OCI-LY1 (cell line): ENCODE measurements around the gene TBL3.

Source experiments
- EZH2 ChIP-seq: fragments of 200-600 bp; sonication (generic), shearing (Covaris generic); IDR thresholded peaks from 2 replicates; pipeline ENCODE4 v1.8.0; 2017; ENCODE audit warnings: borderline replicate concordance, mixed run types, mild to moderate bottlenecking, antibody characterized with exemption, low read length, moderate library complexity, mixed read lengths
- TF ChIP-seq, protein P1 (sequence below): fragments of 200-600 bp; sonication (generic), shearing (Covaris generic); IDR thresholded peaks from 2 replicates; pipeline ENCODE4 v1.5.1; 2017; ENCODE audit warnings: mild to moderate bottlenecking, antibody characterized with exemption, low read length, moderate library complexity, mixed read lengths

DNA sequence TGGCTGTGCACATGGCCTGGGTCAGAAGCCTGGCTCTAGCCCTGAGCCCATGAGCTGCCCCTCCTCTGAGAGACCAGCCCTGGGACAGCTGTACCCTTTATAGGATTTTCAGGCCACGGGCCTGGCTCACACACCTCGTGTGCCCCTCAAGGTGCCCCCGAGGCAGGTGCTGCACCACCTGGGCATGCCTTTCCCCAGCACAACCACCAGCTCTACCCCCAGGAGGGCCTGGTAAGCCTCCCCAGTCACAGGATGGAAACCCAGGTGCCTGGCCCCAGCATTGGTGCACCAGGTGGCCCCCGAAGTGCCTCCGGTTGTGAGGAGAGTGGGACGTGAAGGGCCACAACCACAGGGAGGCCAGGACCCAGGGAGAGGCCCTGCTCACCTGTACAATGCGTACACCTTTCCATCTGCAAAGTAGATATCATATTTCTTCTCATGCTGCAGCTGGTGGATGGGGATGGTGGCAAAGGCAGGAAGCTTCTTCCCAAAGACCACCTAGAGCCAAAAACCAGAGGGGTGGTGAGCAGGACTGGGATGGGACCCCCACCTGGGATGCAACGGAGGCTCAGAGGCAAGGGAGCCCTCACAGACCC lies 31.5 kb downstream of the TBL3 start:
- TF ChIP-seq, protein P1, sequence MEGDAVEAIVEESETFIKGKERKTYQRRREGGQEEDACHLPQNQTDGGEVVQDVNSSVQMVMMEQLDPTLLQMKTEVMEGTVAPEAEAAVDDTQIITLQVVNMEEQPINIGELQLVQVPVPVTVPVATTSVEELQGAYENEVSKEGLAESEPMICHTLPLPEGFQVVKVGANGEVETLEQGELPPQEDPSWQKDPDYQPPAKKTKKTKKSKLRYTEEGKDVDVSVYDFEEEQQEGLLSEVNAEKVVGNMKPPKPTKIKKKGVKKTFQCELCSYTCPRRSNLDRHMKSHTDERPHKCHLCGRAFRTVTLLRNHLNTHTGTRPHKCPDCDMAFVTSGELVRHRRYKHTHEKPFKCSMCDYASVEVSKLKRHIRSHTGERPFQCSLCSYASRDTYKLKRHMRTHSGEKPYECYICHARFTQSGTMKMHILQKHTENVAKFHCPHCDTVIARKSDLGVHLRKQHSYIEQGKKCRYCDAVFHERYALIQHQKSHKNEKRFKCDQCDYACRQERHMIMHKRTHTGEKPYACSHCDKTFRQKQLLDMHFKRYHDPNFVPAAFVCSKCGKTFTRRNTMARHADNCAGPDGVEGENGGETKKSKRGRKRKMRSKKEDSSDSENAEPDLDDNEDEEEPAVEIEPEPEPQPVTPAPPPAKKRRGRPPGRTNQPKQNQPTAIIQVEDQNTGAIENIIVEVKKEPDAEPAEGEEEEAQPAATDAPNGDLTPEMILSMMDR, result no peak
- TF ChIP-seq EZH2, result no peak
